IMR-90 (cell line): ENCODE results near the gene APOA4. TPM values are rescaled to one million over a fixed set of nuclear protein-coding genes. Genes with fewer than 3 reads are reported as not detected.

ENCODE experiments used
- ATAC-seq: fragments of 200-7000 bp; cut with Tn5 transposase; 2 replicates; pipeline ENCODE4 v1.9.1; 2020; ENCODE audit warnings: low read depth, mild to moderate bottlenecking, moderate library complexity
- BruUV-seq: library from RNA; stranded (reverse); fragments of 400-500 nt; replicated peaks from 2 replicates; lab custom pipeline; 2021; lab: Mats Ljungman, UMichigan
- CTCF ChIA-PET: fragments of 300-600 bp; formaldehyde crosslinking; extraction: SDS; loops from one replicate; lab custom pipeline; 2021; ENCODE audit warnings: antibody characterized with exemption; lab: Yijun Ruan, JAX
- POLR2A ChIA-PET: fragments of 300-600 bp; sonication (Branson Sonifier 250); formaldehyde crosslinking; loops from one replicate; lab custom pipeline; 2022; ENCODE audit warnings: antibody characterized with exemption; ENCODE audit not compliant: unreplicated experiment; lab: Charles Lee
- DNase-seq: peaks from one replicate; pipeline ENCODE4 v3.0.0; 2013
- H2AFZ ChIP-seq: replicated peaks from 2 replicates; pipeline ENCODE3; 2013; ENCODE audit warnings: low read length, mild to moderate bottlenecking; ENCODE audit not compliant: poor library complexity
- H2AK5ac ChIP-seq: 2 replicates; pipeline ENCODE4 v1.6.1; 2013; ENCODE audit warnings: low read depth, low read length, inconsistent platforms
- H2AK9ac ChIP-seq: replicated peaks from 2 replicates; pipeline ENCODE3; 2013; ENCODE audit warnings: mild to moderate bottlenecking, low read depth, low read length, moderate library complexity; ENCODE audit not compliant: poor library complexity
- H2BK120ac ChIP-seq: 2 replicates; pipeline ENCODE4 v1.6.1; 2013; ENCODE audit warnings: low read depth, low read length, inconsistent platforms
- H2BK15ac ChIP-seq: 3 replicates; pipeline ENCODE4 v1.6.1; 2013; ENCODE audit warnings: low read depth, low read length, inconsistent platforms
- H2BK20ac ChIP-seq: 2 replicates; pipeline ENCODE4 v1.6.1; 2013; ENCODE audit warnings: low read depth, mild to moderate bottlenecking, inconsistent platforms, low read length, moderate library complexity
- H2BK5ac ChIP-seq: 2 replicates; pipeline ENCODE4 v1.6.1; 2013; ENCODE audit warnings: mild to moderate bottlenecking, low read depth, low read length, inconsistent platforms; ENCODE audit not compliant: poor library complexity, severe bottlenecking
- H3K14ac ChIP-seq: replicated peaks from 2 replicates; pipeline ENCODE4 v1.6.1; 2013; ENCODE audit warnings: low read depth, low read length, inconsistent platforms
- H3K18ac ChIP-seq: 2 replicates; pipeline ENCODE4 v1.6.1; 2013; ENCODE audit warnings: low read depth, low read length, control low read depth
- H3K23ac ChIP-seq: 2 replicates; pipeline ENCODE4 v1.6.1; 2013; ENCODE audit warnings: low read depth, low read length, inconsistent platforms
- H3K27ac ChIP-seq: 2 replicates; pipeline ENCODE4 v1.5.1; 2013; ENCODE audit warnings: mild to moderate bottlenecking, control low read depth, low read length; ENCODE audit not compliant: insufficient read depth
- H3K27me3 ChIP-seq: 2 replicates; pipeline ENCODE4 v1.6.1; 2013; ENCODE audit warnings: low read length; ENCODE audit not compliant: control insufficient read depth, insufficient read depth
- H3K36me3 ChIP-seq: 2 replicates; pipeline ENCODE4 v1.6.1; 2013; ENCODE audit warnings: low read length, mixed read lengths; ENCODE audit not compliant: control insufficient read depth, insufficient read depth
- H3K4ac ChIP-seq: 2 replicates; pipeline ENCODE4 v1.6.1; 2013; ENCODE audit warnings: low read depth, low read length, inconsistent platforms
- H3K4me1 ChIP-seq: 2 replicates; pipeline ENCODE4 v1.6.1; 2013; ENCODE audit warnings: low read length, mixed read lengths; ENCODE audit not compliant: control insufficient read depth, insufficient read depth
- H3K4me2 ChIP-seq: 2 replicates; pipeline ENCODE4 v1.6.1; 2013; ENCODE audit warnings: low read depth, mild to moderate bottlenecking, control low read depth, low read length, moderate library complexity
- H3K4me3 ChIP-seq: 2 replicates; pipeline ENCODE4 v1.5.1; 2013; ENCODE audit warnings: low read depth, mild to moderate bottlenecking, control low read depth, low read length, moderate library complexity; ENCODE audit not compliant: insufficient read depth
- H3K56ac ChIP-seq: 2 replicates; pipeline ENCODE4 v1.6.1; 2013; ENCODE audit warnings: low read length, inconsistent platforms; ENCODE audit not compliant: insufficient read depth; ENCODE audit errors: extremely low read depth
- H3K79me1 ChIP-seq, 2 experiments: 2 replicates each; pipeline ENCODE4 v1.6.1; 2013; ENCODE audit warnings: low read length in 2 of 2, inconsistent platforms in 1 of 2, low read depth in 1 of 2
- H3K9ac ChIP-seq: 2 replicates; pipeline ENCODE4 v1.6.1; 2013; ENCODE audit warnings: low read depth, low read length, control low read depth
- H3K9me1 ChIP-seq: 2 replicates; pipeline ENCODE4 v1.6.1; 2013; ENCODE audit warnings: low read length, inconsistent platforms; ENCODE audit not compliant: insufficient read depth
- H3K9me3 ChIP-seq: 2 replicates; pipeline ENCODE4 v1.6.1; 2013; ENCODE audit warnings: low read length; ENCODE audit not compliant: control insufficient read depth, insufficient read depth
- H4K20me1 ChIP-seq: 2 replicates; pipeline ENCODE4 v1.6.1; 2013; ENCODE audit warnings: low read length, inconsistent platforms; ENCODE audit not compliant: insufficient read depth
- H4K5ac ChIP-seq: 2 replicates; pipeline ENCODE4 v1.6.1; 2013; ENCODE audit warnings: mild to moderate bottlenecking, low read depth, low read length, control low read depth
- H4K8ac ChIP-seq, 2 experiments: 2 replicates each; pipeline ENCODE4 v1.6.1; 2013; ENCODE audit warnings: low read depth in 2 of 2, low read length in 2 of 2, control low read depth in 1 of 2, inconsistent platforms in 1 of 2
- H4K91ac ChIP-seq: 2 replicates; pipeline ENCODE4 v1.6.1; 2013; ENCODE audit warnings: low read depth, low read length, inconsistent platforms; ENCODE audit not compliant: insufficient read depth
- BHLHE40 ChIP-seq: fragments of 150-350 bp; IDR thresholded peaks from 2 replicates; pipeline ENCODE4 v1.6.1; 2016; ENCODE audit warnings: mild to moderate bottlenecking, low read depth, low read length
- CEBPB ChIP-seq: IDR thresholded peaks from 2 replicates; pipeline ENCODE4 v1.6.1; 2012; ENCODE audit warnings: low read depth, low read length, improper control_type of control experiment
- CHD1 ChIP-seq: IDR thresholded peaks from 2 replicates; pipeline ENCODE4 v1.6.1; 2012; ENCODE audit warnings: low read depth, low read length, improper control_type of control experiment
- ELK1 ChIP-seq: fragments of 150-350 bp; IDR thresholded peaks from 2 replicates; pipeline ENCODE4 v1.6.1; 2016; ENCODE audit warnings: low read depth, mild to moderate bottlenecking, low read length, moderate library complexity, borderline replicate concordance
- FOS ChIP-seq: fragments of 150-350 bp; IDR thresholded peaks from 2 replicates; pipeline ENCODE4 v1.6.1; 2016; ENCODE audit warnings: low read depth, low read length
- MXI1 ChIP-seq: IDR thresholded peaks from 2 replicates; pipeline ENCODE4 v1.6.1; 2012; ENCODE audit warnings: low read depth, mild to moderate bottlenecking, low read length, moderate library complexity, borderline replicate concordance
- NFE2L2 ChIP-seq: fragments of 150-350 bp; IDR thresholded peaks from 2 replicates; pipeline ENCODE4 v1.6.1; 2016; ENCODE audit warnings: low read depth, mild to moderate bottlenecking, low read length
- POLR2A ChIP-seq: IDR thresholded peaks from 2 replicates; pipeline ENCODE4 v1.6.1; 2012; ENCODE audit warnings: mild to moderate bottlenecking, low read depth, low read length
- RAD21 ChIP-seq: IDR thresholded peaks from 2 replicates; pipeline ENCODE4 v1.6.1; 2012; ENCODE audit warnings: low read length, improper control_type of control experiment
- RFX5 ChIP-seq: IDR thresholded peaks from 2 replicates; pipeline ENCODE4 v1.8.0; 2012; ENCODE audit warnings: low read depth, mild to moderate bottlenecking, low read length, moderate library complexity
- USF2 ChIP-seq: fragments of 150-350 bp; IDR thresholded peaks from 2 replicates; pipeline ENCODE4 v1.6.1; 2017; ENCODE audit warnings: mild to moderate bottlenecking, antibody characterized with exemption, low read length, low read depth
- WGBS, 2 experiments: methylation state at CpG; one replicate each; pipeline versions ENCODE4 v1.1.5 to v1.1.7; 2013; ENCODE audit warnings: missing lambda C conversion rate in 2 of 2; ENCODE audit not compliant: insufficient read length in 1 of 2; ENCODE audit errors: extremely low coverage in 2 of 2; 5-methylcytosine and 5-hydroxymethylcytosine counted together
- dilution Hi-C: fragments of 300-500 bp; cut with HindIII; formaldehyde crosslinking; loops from one replicate; pipeline ENCODE4 v1.14.3; 2018; ENCODE audit warnings: low sequenced_read_pairs; ENCODE audit not compliant: unreplicated experiment
- in situ Hi-C: fragments of 300-500 bp; cut with MboI; formaldehyde crosslinking; loops from 3 replicates; pipeline ENCODE4 v1.14.3; 2019; ENCODE audit warnings: low sequenced_read_pairs, inconsistent platforms, mixed read lengths
- intact Hi-C: fragments of 100-400 bp; cut with micrococcal nuclease; formaldehyde crosslinking; loops from 2 replicates; pipeline ENCODE4 v1.10.0; 2022
- polyA plus RNA-seq, 3 experiments: library from polyadenylated mRNA; depleted of rRNA; stranded (reverse); fragments of >200 nt; gene quantifications; 2 replicates each; pipeline ENCODE4 v1.2.3, GENCODE V29; 2012; ENCODE audit warnings: low replicate concordance in 1 of 3
- total RNA-seq: library from RNA; depleted of rRNA; stranded (reverse); fragments of >200 nt; gene quantifications from 2 replicates; pipeline ENCODE4 v1.2.3, GENCODE V29; 2012
- TF ChIP-seq, protein P1 (sequence below): conservative IDR thresholded peaks from 2 replicates; pipeline ENCODE4 v1.5.1; 2012; ENCODE audit warnings: mild to moderate bottlenecking, low read depth, low read length, improper control_type of control experiment

APOA4 gene
- total and polyA plus RNA-seq, 2 of the 4 experiments (the other 2 are of a cell fraction): not detected

GRCh38 chr11:116844722-116845121 lies 21.6 kb upstream of the APOA4 start:
- no peak overlapping the region for H2BK20ac ChIP-seq
- ChIA-PET POLR2A (no interaction called here), CTCF (no interaction called here)
- dilution Hi-C loops (no loop called here), in situ Hi-C loops (no loop called here), intact Hi-C loops (no loop called here)
- TF ChIP-seq CEBPB (no peak), POLR2A (no peak), USF2 (no peak), RFX5 (no peak), BHLHE40 (no peak), MXI1 (no peak), FOS (no peak), CHD1 (no peak), NFE2L2 (no peak), ELK1 (no peak), RAD21 (no peak)
- TF ChIP-seq, protein P1, sequence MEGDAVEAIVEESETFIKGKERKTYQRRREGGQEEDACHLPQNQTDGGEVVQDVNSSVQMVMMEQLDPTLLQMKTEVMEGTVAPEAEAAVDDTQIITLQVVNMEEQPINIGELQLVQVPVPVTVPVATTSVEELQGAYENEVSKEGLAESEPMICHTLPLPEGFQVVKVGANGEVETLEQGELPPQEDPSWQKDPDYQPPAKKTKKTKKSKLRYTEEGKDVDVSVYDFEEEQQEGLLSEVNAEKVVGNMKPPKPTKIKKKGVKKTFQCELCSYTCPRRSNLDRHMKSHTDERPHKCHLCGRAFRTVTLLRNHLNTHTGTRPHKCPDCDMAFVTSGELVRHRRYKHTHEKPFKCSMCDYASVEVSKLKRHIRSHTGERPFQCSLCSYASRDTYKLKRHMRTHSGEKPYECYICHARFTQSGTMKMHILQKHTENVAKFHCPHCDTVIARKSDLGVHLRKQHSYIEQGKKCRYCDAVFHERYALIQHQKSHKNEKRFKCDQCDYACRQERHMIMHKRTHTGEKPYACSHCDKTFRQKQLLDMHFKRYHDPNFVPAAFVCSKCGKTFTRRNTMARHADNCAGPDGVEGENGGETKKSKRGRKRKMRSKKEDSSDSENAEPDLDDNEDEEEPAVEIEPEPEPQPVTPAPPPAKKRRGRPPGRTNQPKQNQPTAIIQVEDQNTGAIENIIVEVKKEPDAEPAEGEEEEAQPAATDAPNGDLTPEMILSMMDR: no peak
- no peak overlapping the region for H2BK120ac ChIP-seq
- WGBS, 2 experiments: no CpG with 5 or more reads among the region's 4 CpGs
- ATAC-seq (no peak), DNase-seq (no peak)
- H3K79me1 ChIP-seq: 0 out of 4 replicates have a peak, but pooled peaks cover 0 to under 1% of the 10 kb centered on the region in 2 experiments
- no peak overlapping the region for H3K4me3 ChIP-seq
- H3K4me2 ChIP-seq: no peak overlapping the region
- H4K8ac ChIP-seq: no peak overlapping the region
- H2BK5ac ChIP-seq: no peak overlapping the region
- BruUV-seq: no TSS peak
- no peak overlapping the region for H3K56ac ChIP-seq
- H3K14ac ChIP-seq: no peak overlapping the region
- H3K9me3 ChIP-seq: no peaks in the 10 kb centered on the region
- no peaks in the 10 kb centered on the region for H3K4me1 ChIP-seq
- H3K27ac ChIP-seq: no peak overlapping the region
- no peak overlapping the region for H4K91ac ChIP-seq
- H2BK15ac ChIP-seq: no peak overlapping the region
- H3K4ac ChIP-seq: no peak overlapping the region
- H2AFZ ChIP-seq: no peak overlapping the region
- no peak overlapping the region for H2AK9ac ChIP-seq
- H3K36me3 ChIP-seq: peaks cover 42% of the 10 kb centered on the region
- H2AK5ac ChIP-seq: no peak overlapping the region
- H3K18ac ChIP-seq: no peak overlapping the region
- H3K9me1 ChIP-seq: peaks cover 4% of the 10 kb centered on the region; the same call in 1 of the 2 replicates
- H4K20me1 ChIP-seq: no peaks in the 10 kb centered on the region
- no peak overlapping the region for H3K9ac ChIP-seq
- H3K27me3 ChIP-seq: no peaks in the 10 kb centered on the region
- H3K23ac ChIP-seq: no peak overlapping the region
- H4K5ac ChIP-seq: no peak overlapping the region
